Activated CD8-positive, alpha-beta memory T cell treated with anti-CD3 and anti-CD28 coated beads for 36 hours (primary cell): Measurements from ENCODE around the gene PTAFR. TPM values are rescaled to one million over a fixed set of nuclear protein-coding genes. Genes with fewer than 3 reads are reported as not detected.
"Not testable (repeated sequence)": the region's sequence is repeated elsewhere in the genome, so short reads cannot be mapped to it uniquely, and the experiment has no call there.

Experiments used
- CTCF ChIA-PET: fragments of 350-600 bp; sonication (Branson Sonifier 250); formaldehyde crosslinking; loops from one replicate; lab custom pipeline; 2021; ENCODE audit warnings: antibody characterized with exemption; lab: Charles Lee
- POLR2A ChIA-PET: fragments of 350-600 bp; sonication (Branson Sonifier 250); formaldehyde crosslinking; loops from one replicate; lab custom pipeline; 2021; ENCODE audit warnings: antibody characterized with exemption; lab: Charles Lee
- total RNA-seq, 2 experiments: library from RNA; stranded (reverse); gene quantifications; one replicate each; pipeline ENCODE4 v1.2.3, GENCODE V29; 2021

Gene PTAFR
- total RNA-seq, 2 experiments from 2014 or later: 0.21 to 0.32 TPM

DNA sequence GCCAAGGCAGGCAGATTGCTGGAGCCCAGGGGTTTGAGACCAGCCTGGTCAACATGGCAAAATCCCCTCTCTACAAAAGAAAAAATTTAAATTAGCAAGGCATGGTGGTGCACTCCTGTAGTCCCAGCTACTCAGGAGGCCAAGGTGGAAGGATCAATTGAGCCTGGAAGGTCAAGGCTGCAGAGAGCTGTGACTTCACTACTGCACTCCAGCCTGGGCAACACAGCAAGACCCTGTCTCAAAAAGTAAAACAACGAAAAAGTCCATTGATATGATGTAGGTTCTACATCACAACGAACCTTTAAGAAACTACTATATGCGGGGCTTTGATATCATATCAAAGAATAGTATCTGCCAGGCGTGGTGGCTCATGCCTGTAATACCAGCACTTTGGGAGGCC, 20.9 kb downstream of the PTAFR start:
- CTCF ChIA-PET: no interaction called here
- POLR2A ChIA-PET: no interaction called here

DNA sequence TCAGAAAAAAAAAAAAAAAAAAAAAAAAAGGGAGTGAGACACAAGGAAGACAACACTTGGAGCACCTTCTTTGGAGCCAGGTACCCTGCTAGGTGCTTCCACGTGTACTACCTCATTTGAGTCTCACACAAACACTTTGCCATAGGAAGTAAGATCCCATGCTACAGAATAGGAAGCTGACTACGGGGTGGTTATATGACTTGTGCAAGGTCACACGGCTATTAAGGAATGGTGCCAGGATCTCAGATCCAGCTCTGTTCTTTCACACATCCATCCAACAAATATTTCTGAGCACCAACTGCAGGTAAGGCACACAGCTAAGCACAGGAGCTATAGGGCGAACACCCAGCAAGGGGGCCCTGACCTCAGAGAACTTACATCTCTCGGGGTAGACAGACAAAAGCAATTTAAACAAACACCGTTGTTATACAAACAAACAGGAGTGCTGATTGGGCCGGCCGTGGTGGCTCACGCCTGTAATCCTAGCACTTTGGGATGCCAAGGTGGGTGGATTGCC, 22.4 kb downstream of the PTAFR start:
- ChIA-PET POLR2A (no interaction called here), CTCF (interaction anchor here (0.6 to 1.3 kb wide), 3 partner anchors 15 to 1052 kb away, joined by 3 read pairs; no protein-coding TSS in a partner anchor)

DNA sequence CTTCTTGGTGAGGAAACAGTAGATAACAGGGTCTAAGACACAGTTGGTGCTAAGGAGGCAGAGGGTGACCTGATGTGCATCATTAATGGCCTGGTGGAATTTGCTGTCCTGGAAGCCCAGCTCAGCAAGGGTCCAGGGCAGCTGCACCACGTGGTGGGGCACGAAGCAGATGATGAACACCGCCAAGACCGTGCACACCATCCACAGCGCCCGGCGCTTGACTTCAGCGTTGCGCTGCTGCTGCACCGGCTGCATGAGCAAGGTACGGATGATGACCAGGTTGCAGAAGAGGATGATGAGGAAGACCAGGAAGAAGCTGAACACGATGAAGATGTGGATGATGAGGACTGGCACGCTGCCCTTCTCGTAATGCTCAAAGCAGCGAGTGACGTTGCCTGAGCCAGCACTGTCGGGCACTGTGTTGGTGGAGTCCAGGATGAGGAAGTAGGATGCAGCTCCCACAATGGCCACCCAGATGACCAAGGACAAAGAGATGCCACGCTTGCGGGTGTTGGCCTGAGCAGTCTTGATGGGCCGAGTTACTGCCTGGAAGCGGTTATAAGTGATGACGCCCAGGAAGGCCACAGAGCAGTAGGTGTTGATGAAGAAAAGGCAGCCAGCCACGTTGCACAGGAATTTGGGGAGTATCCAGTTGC, 26.2 kb downstream of the PTAFR start:
- POLR2A ChIA-PET: no interaction called here

DNA sequence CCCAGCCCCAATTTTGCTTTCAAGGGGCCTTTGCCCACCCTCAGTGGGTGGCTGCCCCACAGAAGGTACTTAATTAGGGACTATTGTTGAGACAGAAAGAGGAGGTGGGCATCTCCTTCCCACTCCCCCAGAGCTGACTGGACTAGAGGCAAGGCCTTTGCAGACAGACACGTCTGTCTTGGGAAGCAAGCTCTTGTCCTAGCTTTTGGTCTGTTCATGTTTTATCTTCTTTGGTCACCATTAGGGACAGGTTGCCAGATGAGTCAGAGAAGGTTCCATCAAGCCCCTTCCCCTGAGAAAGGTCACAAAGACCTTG, 27.7 kb downstream of the PTAFR start:
- POLR2A ChIA-PET: no interaction called here
- CTCF ChIA-PET: interaction anchor here (1.0 kb wide), 1 partner anchor 37 kb away, joined by 4 read pairs; no protein-coding TSS in a partner anchor

More for the DNA sequence above, 26.2 kb downstream of the PTAFR start:
- CTCF ChIA-PET: no interaction called here

DNA sequence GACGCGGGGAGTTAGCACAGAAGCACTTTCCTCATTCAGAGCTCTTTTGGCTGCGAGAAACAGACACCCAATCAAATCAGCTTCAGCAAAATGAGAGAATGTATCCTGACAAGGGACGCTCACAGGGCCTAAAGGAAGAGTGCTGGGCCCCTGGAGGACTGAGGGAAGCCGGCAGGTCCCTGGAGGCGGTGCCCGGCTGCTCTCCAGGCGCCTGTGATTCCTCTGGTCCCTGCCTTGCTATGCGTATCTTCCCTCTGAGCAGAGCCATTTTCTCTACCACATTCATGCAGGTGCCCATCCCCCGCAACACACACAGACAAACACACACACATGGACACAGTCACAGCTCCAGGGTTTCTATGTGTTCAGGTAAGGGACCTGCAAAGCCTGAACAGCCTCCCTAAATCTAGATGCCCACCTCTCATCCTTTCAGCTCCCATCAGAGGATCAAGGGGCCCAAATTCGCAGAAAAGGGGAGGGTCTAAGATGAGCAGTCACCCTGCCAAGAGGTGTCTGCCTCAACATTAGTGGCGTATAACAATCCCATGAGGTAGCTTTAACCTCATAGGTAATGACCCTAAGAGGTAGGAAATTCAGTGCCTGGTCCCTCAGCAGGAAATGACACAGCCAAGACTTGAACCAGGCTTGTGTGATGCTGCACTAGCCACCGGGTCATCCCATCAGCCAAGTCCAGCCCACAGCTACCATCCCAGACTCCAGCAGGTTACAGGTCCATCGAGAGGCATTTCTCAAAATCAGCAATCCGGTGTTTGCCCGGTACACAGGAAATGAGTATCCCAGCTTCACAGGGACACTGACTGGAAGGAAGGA, 29.0 kb downstream of the PTAFR start:
- ChIA-PET CTCF (interaction anchor here (1.2 kb wide), 1 partner anchor 12 kb away, joined by 3 read pairs; no protein-coding TSS in a partner anchor), POLR2A (no interaction called here)

DNA sequence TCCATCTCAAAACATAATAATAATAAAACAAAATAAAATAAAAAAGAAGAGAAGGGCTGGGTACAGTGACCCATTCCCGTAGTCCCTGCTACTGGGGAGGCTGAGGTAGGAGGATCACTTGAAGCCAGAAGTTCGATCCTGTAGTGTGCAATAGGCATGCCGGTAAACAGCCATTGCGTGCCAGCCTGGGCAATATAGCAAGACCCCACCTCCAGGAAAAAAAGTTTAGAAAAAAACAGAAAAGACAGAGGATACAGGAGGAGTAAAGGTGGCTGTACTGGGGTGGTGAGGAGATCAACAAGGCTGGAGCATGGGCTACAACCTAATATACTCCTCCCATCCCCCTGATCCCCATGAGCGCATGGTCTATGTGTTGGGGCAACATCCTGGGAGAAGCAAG, 30.8 kb downstream of the PTAFR start:
- POLR2A ChIA-PET: interaction anchor here (0.6 to 2.2 kb wide), 2 partner anchors 11 to 23 kb away, joined by 3 to 10 read pairs; no protein-coding TSS in a partner anchor
- CTCF ChIA-PET: no interaction called here

DNA sequence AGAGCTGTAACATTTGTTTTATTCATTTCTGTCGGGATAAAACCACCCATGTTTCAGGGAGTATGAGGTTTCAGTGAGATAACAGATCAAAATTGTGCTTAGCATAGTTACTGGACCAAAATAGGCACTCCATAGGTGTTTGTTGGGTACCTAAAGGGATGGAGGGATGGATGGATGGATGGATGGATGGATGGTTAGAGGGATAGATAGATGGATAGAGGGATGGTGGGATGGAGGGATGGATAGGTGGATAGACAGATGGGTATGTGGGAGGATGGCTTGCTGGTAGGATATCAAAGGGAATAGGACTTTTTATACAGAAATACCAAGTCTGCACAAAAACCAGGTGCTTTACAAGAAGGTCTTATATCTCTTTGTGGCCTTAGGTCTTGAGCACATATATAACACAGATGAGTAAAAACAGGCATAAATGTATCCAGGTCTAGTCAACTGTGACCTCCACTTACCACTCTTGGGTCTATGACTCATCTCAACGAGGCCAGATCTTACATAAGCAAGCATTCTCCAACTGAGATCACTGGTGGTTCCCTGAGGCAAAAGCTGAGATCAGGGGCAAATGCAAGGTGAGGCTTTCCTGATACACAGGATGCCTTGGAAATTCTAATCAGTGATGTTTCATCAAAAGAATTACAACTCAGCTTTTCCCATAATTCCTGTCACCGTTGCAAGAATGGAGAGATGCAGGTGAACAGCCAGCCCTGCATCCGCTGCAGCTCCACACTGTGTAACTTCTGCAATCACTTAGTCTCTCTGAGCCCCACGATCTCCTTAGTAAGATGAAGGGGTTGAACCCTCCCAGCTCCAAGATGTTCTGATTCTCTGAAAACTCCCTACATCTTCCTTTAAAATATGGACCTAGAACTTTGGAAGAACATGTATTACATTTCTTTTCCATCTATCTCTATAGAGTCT, 32.0 kb downstream of the PTAFR start:
- POLR2A ChIA-PET: interaction anchor here (1.1 to 2.2 kb wide), 2 partner anchors 22 to 25 kb away, joined by 5 to 10 read pairs; no protein-coding TSS in a partner anchor
- CTCF ChIA-PET: interaction anchor here (0.6 to 1.9 kb wide), 3 partner anchors 30 to 65 kb away, joined by 3 to 4 read pairs (median 3); no protein-coding TSS in a partner anchor

DNA sequence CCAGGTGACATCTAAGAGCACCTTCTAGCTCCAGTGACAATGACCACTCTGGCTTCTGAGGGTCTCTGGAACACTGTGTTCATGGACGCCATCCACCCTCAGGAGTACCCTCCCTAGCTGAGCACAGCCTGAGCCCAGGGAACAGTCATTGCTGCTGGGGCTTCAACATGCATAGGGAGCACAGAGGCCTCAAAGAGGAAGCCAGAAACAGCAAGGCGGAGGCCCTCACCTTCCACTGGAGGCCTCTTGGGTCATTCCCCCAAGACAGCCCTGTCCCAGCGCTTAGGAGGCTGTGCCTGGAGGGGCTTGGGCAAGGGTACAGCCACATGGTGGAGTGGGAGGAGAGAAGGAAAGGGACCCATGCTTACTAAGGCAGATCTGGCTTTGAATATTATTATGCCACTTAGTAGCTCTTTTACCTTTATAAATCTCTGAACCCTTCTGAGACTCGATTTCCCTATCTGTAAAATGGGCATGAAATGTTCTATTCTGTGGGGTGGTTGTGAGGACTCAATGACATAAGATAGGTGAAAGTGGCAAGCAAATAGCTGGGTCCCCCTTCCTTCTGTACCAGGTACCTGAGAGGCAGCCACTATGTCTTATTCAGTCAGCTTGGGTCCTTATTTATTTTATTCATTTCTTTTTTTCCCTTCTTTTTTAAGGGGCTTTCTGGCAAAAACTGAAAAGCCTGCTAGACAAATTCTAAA, 32.8 kb downstream of the PTAFR start:
- POLR2A ChIA-PET: interaction anchor here (1.1 to 2.2 kb wide), 2 partner anchors 23 to 25 kb away, joined by 5 to 10 read pairs; no protein-coding TSS in a partner anchor

DNA sequence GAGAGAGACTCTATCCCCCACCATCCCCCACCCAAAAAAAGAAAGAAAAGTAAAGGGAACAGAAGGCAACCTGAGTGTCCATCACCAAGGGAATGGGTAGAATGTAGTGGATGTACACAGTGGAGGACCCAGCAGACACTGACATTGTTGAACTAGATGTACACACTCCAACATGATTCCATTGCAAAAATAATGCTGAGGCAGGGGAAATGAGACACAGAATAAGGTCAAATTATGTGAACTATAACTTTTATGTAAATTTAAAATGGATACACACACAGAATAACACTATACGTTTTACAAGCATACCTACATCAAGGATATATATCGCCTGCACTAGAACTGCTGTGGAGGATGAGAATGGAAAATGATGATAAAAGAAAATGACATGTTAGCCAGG, 34.8 kb downstream of the PTAFR start:
- CTCF ChIA-PET: no interaction called here

More for the DNA sequence above, 32.8 kb downstream of the PTAFR start:
- CTCF ChIA-PET: interaction anchor here (1.9 kb wide), 1 partner anchor 29 kb away, joined by 4 read pairs; no protein-coding TSS in a partner anchor

DNA sequence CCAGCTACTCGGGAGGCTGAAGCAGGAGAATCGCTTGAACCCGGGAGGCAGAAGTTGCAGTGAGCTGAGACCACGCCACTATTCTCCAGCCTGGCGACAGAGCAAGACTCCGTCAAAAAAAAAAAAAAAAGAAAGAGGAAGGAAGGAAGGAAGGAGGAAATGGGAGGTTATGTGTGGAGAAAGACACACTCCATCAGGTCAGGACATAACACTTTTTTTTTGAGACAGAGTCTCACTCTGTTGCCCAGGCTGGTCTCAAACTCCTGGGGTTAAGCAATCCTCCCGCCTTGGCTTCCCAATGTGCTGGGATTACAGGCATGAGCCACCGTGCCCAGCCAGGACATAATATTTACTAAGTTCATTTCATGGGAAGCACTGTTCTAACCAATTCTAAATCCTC, 36.6 kb downstream of the PTAFR start:
- CTCF ChIA-PET: not testable (repeated sequence)

More for the DNA sequence above, 34.8 kb downstream of the PTAFR start:
- POLR2A ChIA-PET: no interaction called here

DNA sequence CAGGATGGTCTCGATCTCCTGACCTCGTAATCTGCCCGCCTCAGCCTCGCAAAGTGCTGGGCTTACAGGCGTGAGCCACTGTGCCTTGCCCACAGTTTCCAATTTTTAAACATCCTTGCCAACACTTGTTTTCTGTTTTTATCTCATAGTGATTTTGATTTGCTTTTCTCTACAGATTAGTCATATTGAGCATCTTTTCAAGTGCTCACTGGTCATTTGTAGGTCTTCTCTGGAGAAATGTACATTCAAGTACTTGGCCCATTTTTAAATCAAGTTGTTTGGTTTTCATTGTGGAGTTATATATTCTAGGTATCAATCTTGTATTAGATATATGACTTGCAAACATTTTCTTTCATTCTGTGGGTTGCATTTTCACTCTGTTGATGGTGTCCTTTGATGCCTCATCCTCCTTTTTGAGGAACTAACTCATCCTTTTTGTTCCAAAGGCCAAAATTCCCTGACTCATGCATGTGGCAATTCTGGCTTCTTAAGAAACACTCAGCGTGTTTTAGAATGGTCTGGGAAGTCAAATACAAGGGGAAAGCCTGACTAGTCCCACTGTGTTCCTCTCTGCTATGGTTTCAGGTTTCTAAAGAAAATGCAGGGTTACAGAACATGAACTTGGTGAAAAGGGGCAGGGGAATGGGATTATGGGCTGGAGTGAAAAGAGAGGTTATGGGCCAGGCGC, 37.3 kb downstream of the PTAFR start:
- POLR2A ChIA-PET: no interaction called here
- CTCF ChIA-PET: interaction anchor here (0.7 kb wide), 1 partner anchor 134 kb away, joined by 3 read pairs; no protein-coding TSS in a partner anchor

More for the DNA sequence above, 36.6 kb downstream of the PTAFR start:
- POLR2A ChIA-PET: not testable (repeated sequence)

DNA sequence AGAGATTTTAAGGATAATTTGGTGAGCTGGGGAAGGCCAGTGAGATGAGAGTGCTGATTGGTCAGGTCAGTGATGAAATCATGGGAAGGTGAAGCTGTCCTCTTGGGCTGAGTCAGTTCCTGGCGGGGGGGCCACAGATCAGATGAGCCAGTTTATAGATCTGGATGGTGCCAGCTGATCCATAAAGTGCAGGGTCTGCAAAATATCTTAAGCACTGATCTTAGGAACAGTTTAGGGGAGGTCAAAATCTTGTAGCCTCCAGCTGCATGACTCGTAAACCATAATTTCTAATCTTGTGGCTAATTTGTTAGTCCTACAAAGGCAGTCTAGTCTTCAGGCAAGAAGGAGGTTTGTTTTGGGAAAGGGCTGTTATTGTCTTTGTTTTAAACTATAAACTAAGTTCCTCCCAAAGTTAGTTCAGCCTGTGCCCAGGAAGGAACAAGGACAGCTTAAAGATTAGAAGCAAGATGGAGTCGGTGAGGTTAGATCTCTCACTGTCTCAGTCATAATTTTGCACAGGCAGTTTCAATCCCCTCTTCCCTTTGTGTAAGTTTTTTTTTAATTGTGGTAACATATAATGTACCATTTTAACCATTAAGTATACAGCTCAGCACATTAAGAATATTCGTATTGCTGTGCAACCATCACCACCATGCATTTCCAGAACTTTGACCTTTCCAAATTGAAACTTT, 39.4 kb downstream of the PTAFR start:
- ChIA-PET CTCF (no interaction called here), POLR2A (no interaction called here)

DNA sequence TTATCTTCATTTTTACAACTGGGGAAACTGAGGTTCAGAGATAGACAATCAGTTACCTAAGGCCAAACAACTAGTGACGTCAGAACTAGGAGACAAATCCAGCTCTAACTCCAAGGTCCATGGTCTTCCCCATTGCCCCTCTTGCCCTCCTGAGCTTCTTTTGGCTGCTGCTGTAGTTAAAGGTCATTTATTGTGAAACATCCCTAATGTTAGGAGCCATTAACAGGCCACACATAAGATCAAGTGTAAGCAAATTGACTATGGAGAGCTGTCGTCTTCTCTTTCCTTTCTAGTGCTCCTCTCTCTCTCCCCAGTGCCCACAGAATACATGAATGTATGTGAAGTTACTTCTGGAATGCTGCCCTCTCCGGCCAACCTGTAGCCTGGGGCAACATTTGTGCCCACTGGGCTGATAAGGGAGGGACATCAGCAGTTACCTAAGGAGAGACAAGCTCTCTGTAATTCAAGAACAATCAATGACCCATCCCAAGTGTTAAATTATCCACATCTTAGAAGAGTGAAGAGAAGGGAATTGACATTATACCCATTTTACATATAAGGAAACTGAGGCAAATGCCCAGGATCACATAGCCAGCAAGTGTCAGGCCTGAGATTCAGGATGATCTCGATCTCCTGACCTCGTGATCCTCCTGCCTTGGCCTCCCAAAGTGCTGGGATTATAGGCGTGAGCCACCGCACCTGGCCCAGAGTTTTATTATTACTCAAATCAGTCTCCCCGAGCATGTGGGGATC, 40.1 kb downstream of the PTAFR start:
- POLR2A ChIA-PET: no interaction called here
- CTCF ChIA-PET: interaction anchor here (1.1 to 1.2 kb wide), 2 partner anchors 12 to 27 kb away, joined by 3 read pairs; no protein-coding TSS in a partner anchor

DNA sequence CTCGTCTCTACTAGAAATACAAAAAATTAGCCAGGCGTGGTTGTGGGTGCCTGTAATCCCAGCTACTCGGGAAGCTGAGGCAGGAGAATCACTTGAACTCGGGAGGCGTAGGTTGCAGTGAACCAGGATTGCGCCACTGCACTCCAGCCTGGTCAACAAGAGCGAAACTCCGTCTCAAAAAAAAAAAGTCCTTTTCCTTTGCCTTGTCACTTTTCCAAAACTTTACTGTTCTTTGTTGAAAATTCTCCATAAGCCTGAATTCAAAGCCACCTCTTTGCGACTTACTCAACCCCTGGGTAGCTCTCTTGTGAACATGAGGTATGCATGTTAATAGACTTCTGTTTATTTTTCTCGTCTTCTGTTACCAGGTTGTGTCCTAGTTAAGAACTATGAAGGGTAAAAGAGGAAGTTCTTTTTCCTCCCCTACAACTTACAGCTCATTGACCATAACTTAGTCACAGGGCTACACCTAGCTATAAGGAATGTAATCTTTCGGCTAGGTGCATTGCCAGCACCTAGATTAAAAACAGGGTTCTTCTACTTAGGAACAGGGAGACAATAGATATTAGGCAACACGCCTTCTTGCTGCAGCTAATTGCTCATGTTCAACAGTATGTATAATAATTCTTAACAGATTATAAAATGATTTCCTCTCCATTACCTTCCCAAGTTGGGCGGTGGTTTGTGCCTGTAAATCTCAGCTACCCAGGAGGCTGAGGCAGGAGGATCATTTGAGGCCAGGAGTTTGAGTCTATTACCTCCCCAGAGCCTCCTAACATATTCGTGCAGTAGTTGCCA, 40.9 kb downstream of the PTAFR start:
- POLR2A ChIA-PET: interaction anchor here (0.7 kb wide), 1 partner anchor 10 kb away, joined by 3 read pairs; no protein-coding TSS in a partner anchor
- CTCF ChIA-PET: interaction anchor here (1.1 to 1.2 kb wide), 2 partner anchors 12 to 26 kb away, joined by 3 read pairs; no protein-coding TSS in a partner anchor

DNA sequence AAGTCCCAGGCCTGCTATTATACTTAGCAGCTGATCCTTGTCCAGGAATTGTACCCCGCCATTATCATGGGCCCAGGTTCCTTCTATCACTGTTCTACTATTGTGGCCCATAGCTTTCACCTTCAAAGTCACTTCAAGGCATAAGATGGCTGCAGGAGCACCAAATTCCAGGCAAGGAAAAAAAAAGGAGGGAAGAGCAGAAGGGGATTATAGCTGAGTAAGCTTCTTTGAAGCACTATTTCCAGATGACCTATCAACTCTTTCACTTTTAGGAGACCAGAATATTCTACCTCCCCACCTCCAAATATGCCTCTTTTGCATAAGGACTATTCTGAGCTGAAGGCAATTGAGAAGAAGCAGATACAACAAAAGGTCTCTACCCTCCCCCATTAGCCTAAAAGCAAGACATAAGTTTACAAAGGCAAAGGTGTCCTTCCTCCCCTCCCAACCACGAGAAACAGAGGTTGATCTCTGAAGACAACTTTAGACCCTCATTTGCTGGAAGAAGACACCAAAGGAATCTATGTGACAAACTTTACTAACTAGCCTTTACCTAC, 41.8 kb downstream of the PTAFR start:
- POLR2A ChIA-PET: interaction anchor here (0.7 kb wide), 1 partner anchor 11 kb away, joined by 3 read pairs; no protein-coding TSS in a partner anchor

More for the DNA sequence above, 41.8 kb downstream of the PTAFR start:
- CTCF ChIA-PET: no interaction called here
